Suprapubic skin (tissue), 3 donors: ENCODE results near the gene IQCB1.

ENCODE experiments used
- CTCF ChIP-seq, 2 donors: fragments of 200-600 bp in 1 of 2; fragments of 450-650 bp in 1 of 2; sonication (generic) in 1 of 2; IDR thresholded peaks; one replicate each; pipeline ENCODE4 v1.5.1; 2016 to 2019; ENCODE audit warnings: antibody characterized with exemption in 2 of 2, mild to moderate bottlenecking in 1 of 2, moderate library complexity in 1 of 2
- EP300 ChIP-seq: sonication (generic); formaldehyde crosslinking; IDR thresholded peaks from one replicate; pipeline ENCODE4 v1.6.1; 2017; ENCODE audit warnings: antibody characterized with exemption

DNA sequence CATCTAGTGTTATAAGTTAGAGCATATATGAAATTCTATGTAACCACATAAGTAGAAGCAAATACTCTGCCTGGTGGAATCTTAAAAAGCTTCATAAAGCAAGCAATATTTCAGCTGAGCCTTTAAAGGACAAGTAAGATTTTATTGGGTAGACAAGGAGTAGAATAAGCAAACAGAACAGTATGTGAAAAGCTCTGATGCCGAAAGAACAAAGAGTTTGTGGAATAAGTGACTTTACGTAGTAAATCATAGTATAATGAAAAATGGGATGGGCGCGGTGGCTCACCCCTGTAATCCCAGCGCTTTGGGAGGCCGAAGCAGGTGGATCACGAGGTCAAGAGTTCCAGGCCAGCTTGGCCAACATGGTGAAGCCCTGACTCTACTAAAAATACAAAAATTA is 10.0 kb upstream of the IQCB1 start:
- no peak for TF ChIP-seq CTCF (IDR thresholded peaks at IDR 0.05)
- no peak for TF ChIP-seq EP300
